Myocyte (in vitro differentiated cells): ENCODE results near the gene SETD2. TPM values are rescaled to one million over a fixed set of nuclear protein-coding genes. Genes with fewer than 3 reads are reported as not detected.

Experiments used
- total RNA-seq: library from RNA; depleted of rRNA; stranded (reverse); fragments of >200 nt; gene quantifications from 2 replicates; pipeline ENCODE4 v1.2.3, GENCODE V29; 2014

The SETD2 gene
- total RNA-seq, 1 donor from 2014 or later = 31.3 TPM

Other genes with a start within 250 kb of the SETD2 start
- 20.9 and 22.6 TPM in 2 replicates for gene CCDC12, start 187.4 kb downstream of the SETD2 start, total RNA-seq
- 2.3 and 4.4 TPM in 2 replicates for gene NBEAL2, start 184.4 kb downstream of the SETD2 start, total RNA-seq
- gene KIF9, start 118.7 kb upstream of the SETD2 start, total RNA-seq = 6.9 and 8.9 TPM in 2 replicates
- 32.7 and 53.1 TPM in 2 replicates for gene KLHL18, start 118.8 kb upstream of the SETD2 start, total RNA-seq
- 19.0 and 19.6 TPM in 2 replicates for gene PTPN23, start 216.9 kb upstream of the SETD2 start, total RNA-seq